CD4-positive, alpha-beta T cell (primary cell): ENCODE data around the gene TMEM63C. TPM values are rescaled to one million over a fixed set of nuclear protein-coding genes. Genes with fewer than 3 reads are reported as not detected.
A peak's percentile ranks its signal among the peaks of the same experiment; 100 is the strongest.

ENCODE experiments used
- ATAC-seq: fragments of 200-7000 bp; cut with Tn5 transposase; one replicate; pipeline ENCODE4 v1.10.0; 2022; ENCODE audit warnings: mild to moderate bottlenecking; ENCODE audit not compliant: poor library complexity
- CTCF ChIA-PET: fragments of 350-600 bp; sonication (Branson Sonifier 250); formaldehyde crosslinking; loops from one replicate; lab custom pipeline; 2021; ENCODE audit warnings: antibody characterized with exemption, inconsistent platforms; lab: Charles Lee
- POLR2A ChIA-PET: fragments of 350-600 bp; sonication (Branson Sonifier 250); formaldehyde crosslinking; loops from one replicate; lab custom pipeline; 2021; ENCODE audit warnings: antibody characterized with exemption, inconsistent platforms; lab: Charles Lee
- DNase-seq, 14 experiments: peaks; one replicate each; pipeline ENCODE4 v3.0.0-alpha.2; 2013 to 2020; ENCODE audit warnings: mixed read lengths in 2 of 14
- H3K27ac ChIP-seq, 2 donors: one replicate each; pipeline versions ENCODE4 v1.5.1 to v1.7.0; 2013; ENCODE audit warnings: low read length in 2 of 2, low read depth in 1 of 2, mild to moderate bottlenecking in 1 of 2
- H3K27me3 ChIP-seq, 2 experiments: 1 replicate in 1 of 2; 2 replicates in 1 of 2; pipeline versions ENCODE4 v1.6.1 to v1.7.0; 2013; ENCODE audit warnings: low read length in 2 of 2, control low read depth in 1 of 2, mild to moderate bottlenecking in 1 of 2, moderate library complexity in 1 of 2; ENCODE audit not compliant: insufficient read depth in 2 of 2, control insufficient read depth in 1 of 2
- H3K36me3 ChIP-seq: one replicate; pipeline ENCODE4 v1.6.1; 2013; ENCODE audit warnings: low read length, control low read depth; ENCODE audit not compliant: insufficient read depth
- H3K4me1 ChIP-seq: one replicate; pipeline ENCODE4 v1.6.1; 2013; ENCODE audit warnings: low read length, control low read depth; ENCODE audit not compliant: insufficient read depth
- H3K4me3 ChIP-seq: one replicate; pipeline ENCODE4 v1.5.1; 2013; ENCODE audit warnings: mild to moderate bottlenecking, low read length, moderate library complexity
- H3K9me3 ChIP-seq, 2 experiments: 1 replicate in 1 of 2; 2 replicates in 1 of 2; pipeline versions ENCODE4 v1.6.1 to v1.7.0; 2013; ENCODE audit warnings: low read length in 2 of 2, mild to moderate bottlenecking in 2 of 2, control low read depth in 1 of 2, moderate library complexity in 1 of 2; ENCODE audit not compliant: control insufficient read depth in 1 of 2, insufficient read depth in 1 of 2
- H3K27ac Mint-ChIP-seq: one replicate; pipeline ENCODE4 v1.8.0; 2020; ENCODE audit warnings: mixed read lengths
- H3K27me3 Mint-ChIP-seq: one replicate; pipeline ENCODE4 v1.8.0; 2021; ENCODE audit warnings: mixed read lengths
- H3K36me3 Mint-ChIP-seq: one replicate; pipeline ENCODE4 v1.8.0; 2021; ENCODE audit warnings: low read depth, mixed read lengths
- H3K4me1 Mint-ChIP-seq: one replicate; pipeline ENCODE4 v1.8.0; 2021; ENCODE audit warnings: low read depth, mixed read lengths
- H3K4me3 Mint-ChIP-seq: one replicate; pipeline ENCODE4 v1.8.0; 2020; ENCODE audit warnings: mild to moderate bottlenecking, mixed read lengths
- H3K9me3 Mint-ChIP-seq: one replicate; pipeline ENCODE4 v1.8.0; 2020; ENCODE audit warnings: mixed read lengths
- CTCF ChIP-seq: fragments of 200-600 bp; IDR thresholded peaks from one replicate; pipeline ENCODE4 v1.8.0; 2022; ENCODE audit warnings: antibody characterized with exemption, mild to moderate bottlenecking
- intact Hi-C, 2 experiments: fragments of 100-400 bp; cut with DNase I in 1 of 2; cut with micrococcal nuclease in 1 of 2; formaldehyde crosslinking; loops; one replicate each; pipeline versions ENCODE4 v1.15.1 to v1.9.0; 2023 to 2025; cut with DNase I, micrococcal nuclease
- total RNA-seq, 174 experiments: library from RNA in 2 of 174; stranded (reverse) in 2 of 174; gene quantifications; one replicate each; pipeline ENCODE4 v1.2.3 and lab custom pipeline; 2021 to 2026

Gene TMEM63C
- total RNA-seq, 2 experiments from 2014 or later: 0.58 to 0.89 TPM

GRCh38 chr14:77208291-77208978 is 26.8 kb downstream of the TMEM63C start:
- Mint-ChIP-seq H3K27me3 (peaks cover 39% of the 10 kb centered on the region), H3K36me3 (no peaks in the 10 kb centered on the region), H3K4me1 (no peaks in the 10 kb centered on the region), H3K9me3 (no peaks in the 10 kb centered on the region), H3K4me3 (no peak overlapping the region), H3K27ac (no peak overlapping the region)
- no peak for TF ChIP-seq CTCF
- H3K4me3 ChIP-seq: no peak overlapping the region
- no peak overlapping the region for H3K27ac ChIP-seq
- no peaks in the 10 kb centered on the region for H3K36me3 ChIP-seq
- ChIA-PET POLR2A (no interaction called here), CTCF (no interaction called here)
- H3K9me3 ChIP-seq: peaks cover 0 to 5% of the 10 kb centered on the region in 2 experiments
- no peaks in the 10 kb centered on the region for H3K27me3 ChIP-seq
- intact Hi-C loops: no loop called here
- H3K4me1 ChIP-seq: no peaks in the 10 kb centered on the region
- DNase-seq (peak; percentile 30 to 65 (median 42)), ATAC-seq (no peak)

GRCh38 chr14:77208979-77209318 is 27.4 kb downstream of the TMEM63C start:
- Histone ChIP-seq H3K27ac (no peak overlapping the region), H3K4me1 (no peaks in the 10 kb centered on the region), H3K27me3 (no peaks in the 10 kb centered on the region), H3K9me3 (peaks cover 0 to 5% of the 10 kb centered on the region in 2 experiments), H3K4me3 (no peak overlapping the region), H3K36me3 (no peaks in the 10 kb centered on the region)
- ChIA-PET POLR2A (no interaction called here), CTCF (no interaction called here)
- H3K27ac Mint-ChIP-seq: no peak overlapping the region
- H3K36me3 Mint-ChIP-seq: no peaks in the 10 kb centered on the region
- H3K27me3 Mint-ChIP-seq: peaks cover 41% of the 10 kb centered on the region
- no peak for TF ChIP-seq CTCF
- ATAC-seq (no peak), DNase-seq (no peak)
- intact Hi-C loops: no loop called here
- no peaks in the 10 kb centered on the region for H3K9me3 Mint-ChIP-seq
- no peaks in the 10 kb centered on the region for H3K4me1 Mint-ChIP-seq
- H3K4me3 Mint-ChIP-seq: no peak overlapping the region

- Mint-ChIP-seq H3K36me3 (no peaks in the 10 kb centered on the region), H3K9me3 (no peaks in the 10 kb centered on the region), H3K27me3 (peaks cover 54% of the 10 kb centered on the region), H3K4me1 (no peaks in the 10 kb centered on the region), H3K4me3 (no peak overlapping the region), H3K27ac (no peak overlapping the region)
- Histone ChIP-seq H3K36me3 (no peaks in the 10 kb centered on the region), H3K27me3 (peaks cover 0 to 8% of the 10 kb centered on the region in 2 experiments), H3K9me3 (peaks cover 0 to 5% of the 10 kb centered on the region in 2 experiments), H3K27ac (no peak overlapping the region), H3K4me3 (no peak overlapping the region), H3K4me1 (no peaks in the 10 kb centered on the region)
- DNase-seq (no peak), ATAC-seq (no peak)
- ChIA-PET CTCF (no interaction called here), POLR2A (no interaction called here)
- intact Hi-C loops: no loop called here
- TF ChIP-seq CTCF: no peak
Measured at GRCh38 chr14:77212097-77212870, 30.7 kb downstream of the TMEM63C start.
